Testis (tissue), 3 donors: ENCODE results near the gene ABCG5. TPM values are rescaled to one million over a fixed set of nuclear protein-coding genes. Genes with fewer than 3 reads are reported as not detected.

Source experiments
- DNase-seq: peaks from one replicate; pipeline ENCODE4 v3.0.0-alpha.2; 2019
- H3K27ac ChIP-seq, 2 donors: fragments of 200-600 bp; sonication (generic); one replicate each; pipeline ENCODE4 v1.5.1; 2019
- H3K27me3 ChIP-seq: fragments of 200-600 bp; sonication (generic); one replicate; pipeline ENCODE4 v1.5.1; 2019
- H3K36me3 ChIP-seq: fragments of 200-600 bp; sonication (generic); one replicate; pipeline ENCODE4 v1.5.1; 2017; ENCODE audit warnings: low read depth; ENCODE audit errors: missing control alignments
- H3K4me1 ChIP-seq: fragments of 200-600 bp; sonication (generic); one replicate; pipeline ENCODE4 v1.5.1; 2019
- H3K4me3 ChIP-seq, 2 donors: fragments of 200-600 bp; sonication (generic); one replicate each; pipeline ENCODE4 v1.5.1; 2017 to 2019
- H3K9me3 ChIP-seq: fragments of 200-600 bp; sonication (generic); one replicate; pipeline ENCODE4 v1.5.1; 2017
- CTCF ChIP-seq, 3 experiments: fragments of 450-650 bp in 2 of 3; fragments of 200-600 bp in 1 of 3; sonication (generic) in 1 of 3; IDR thresholded peaks; one replicate each; pipeline ENCODE4 v1.5.1; 2016 to 2019; ENCODE audit warnings: antibody characterized with exemption in 3 of 3, mild to moderate bottlenecking in 2 of 3, moderate library complexity in 1 of 3
- POLR2A ChIP-seq: fragments of 450-650 bp; IDR thresholded peaks from one replicate; pipeline ENCODE4 v1.6.1; 2017; ENCODE audit warnings: antibody characterized with exemption, mild to moderate bottlenecking, moderate library complexity
- WGBS, 2 donors: methylation state at CpG; one replicate each; pipeline ENCODE4 v1.1.5; 2018; 5-methylcytosine and 5-hydroxymethylcytosine counted together
- intact Hi-C: fragments of 100-400 bp; cut with DNase I; formaldehyde crosslinking; loops from one replicate; pipeline ENCODE4 v1.15.1; 2023; ENCODE audit warnings: low total_unique reads
- polyA plus RNA-seq: library from polyadenylated mRNA; stranded (reverse); fragments of 350-450 nt; fragmentation: Illumina TruSeq; extraction: RNeasy Lipid Tissue Mini Kit (QIAGEN cat#74804); gene quantifications from one replicate; pipeline ENCODE4 v1.2.3, GENCODE V29; 2014; ENCODE audit warnings: low read depth, low replicate concordance; ENCODE audit not compliant: insufficient read depth
- total RNA-seq, 2 donors: library from RNA; depleted of rRNA; stranded (reverse); fragments of >200 nt; gene quantifications; one replicate each; pipeline ENCODE4 v1.2.3, GENCODE V29; 2016

ABCG5 gene
- total and polyA plus RNA-seq, 3 donors from 2014 or later = 0.16 TPM; not detected in 2

DNA sequence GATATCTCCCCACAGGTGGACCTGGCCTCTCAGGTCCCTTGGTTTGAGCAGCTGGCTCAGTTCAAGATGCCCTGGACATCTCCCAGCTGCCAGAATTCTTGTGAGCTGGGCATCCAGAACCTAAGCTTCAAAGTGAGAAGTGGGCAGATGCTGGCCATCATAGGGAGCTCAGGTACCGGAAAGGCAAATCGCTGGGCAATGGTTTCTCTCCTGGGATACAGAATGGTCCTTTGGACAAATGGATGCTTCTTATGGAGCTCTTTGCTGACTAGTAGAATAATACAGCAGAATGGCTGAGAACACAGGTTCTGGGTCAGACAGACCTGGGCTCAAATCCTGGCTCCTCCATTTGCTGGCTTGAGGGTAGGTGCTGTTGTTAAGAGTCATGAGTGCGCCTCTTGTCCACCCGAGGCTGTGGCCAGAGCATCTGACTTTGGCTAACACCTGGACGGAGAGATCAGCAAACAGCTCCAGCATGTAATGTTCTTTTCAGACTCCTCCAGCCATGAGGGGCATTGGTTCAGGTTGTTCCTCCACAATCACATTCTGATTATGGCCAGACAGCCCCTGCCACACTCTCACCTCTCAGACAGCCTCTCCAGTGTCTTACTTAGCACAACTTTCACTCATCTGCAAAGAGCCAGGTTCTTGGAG lies 7.6 kb upstream of the ABCG5 start:
- no peak overlapping the region for H3K27ac ChIP-seq
- H3K36me3 ChIP-seq = no peaks in the 10 kb centered on the region
- no peaks in the 10 kb centered on the region for H3K9me3 ChIP-seq
- H3K4me3 ChIP-seq = no peak overlapping the region
- intact Hi-C loops = no loop called here
- H3K4me1 ChIP-seq = no peaks in the 10 kb centered on the region
- DNase-seq = no peak
- 89 to 97% methylated on average over 5 of the region's 5 CpGs for WGBS, 2 donors
- TF ChIP-seq POLR2A (no peak), CTCF (IDR thresholded peaks at IDR 0.05) (no peak)
- H3K27me3 ChIP-seq = no peaks in the 10 kb centered on the region

DNA sequence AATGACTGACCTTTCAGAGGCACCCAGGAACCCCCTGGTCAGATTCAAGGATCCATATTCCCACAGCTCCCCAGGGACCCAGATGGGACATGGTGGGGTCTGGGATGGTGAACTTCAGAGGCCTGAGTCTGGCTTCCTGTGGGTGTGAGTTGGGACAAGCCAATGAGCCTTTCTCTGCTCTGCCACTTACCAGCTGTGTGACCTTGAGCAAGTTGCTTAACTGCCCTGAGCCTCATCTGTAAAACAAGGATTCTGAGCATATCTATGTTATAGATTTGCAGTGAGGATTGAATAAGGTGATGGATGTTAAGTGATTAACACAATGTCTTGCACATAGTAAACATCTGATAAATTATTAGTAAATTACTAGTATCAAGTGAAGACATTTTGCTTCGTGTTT lies 6.5 kb upstream of the ABCG5 start:
- 85 to 86% methylated on average over 1 of the region's 1 CpG for WGBS, 2 donors
- Histone ChIP-seq H3K27me3 (no peaks in the 10 kb centered on the region), H3K9me3 (no peaks in the 10 kb centered on the region), H3K36me3 (no peaks in the 10 kb centered on the region), H3K4me3 (no peak overlapping the region), H3K27ac (no peak overlapping the region), H3K4me1 (no peaks in the 10 kb centered on the region)
- intact Hi-C loops = no loop called here
- TF ChIP-seq POLR2A (no peak), CTCF (IDR thresholded peaks at IDR 0.05) (no peak)
- no peak for DNase-seq

DNA sequence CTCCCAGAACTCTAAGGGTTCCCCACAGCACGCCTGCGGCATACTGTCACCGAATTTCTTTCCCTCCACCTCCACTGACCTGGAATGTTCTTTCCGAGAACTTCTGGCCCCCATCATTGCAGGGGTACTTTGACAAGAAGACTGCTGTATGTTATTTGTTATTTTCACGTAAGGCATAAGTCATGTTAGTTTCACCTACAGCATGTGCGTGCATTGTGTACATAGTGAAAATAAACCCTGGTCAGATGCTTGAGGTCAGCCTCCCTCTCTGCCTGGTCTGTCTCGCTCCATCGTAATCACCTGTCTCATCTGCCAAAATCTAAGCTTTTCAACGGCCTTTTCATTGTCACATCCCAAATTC lies 4.2 kb upstream of the ABCG5 start:
- H3K4me3 ChIP-seq = no peak overlapping the region
- H3K27ac ChIP-seq = no peak overlapping the region
- no peaks in the 10 kb centered on the region for H3K27me3 ChIP-seq
- H3K36me3 ChIP-seq = no peaks in the 10 kb centered on the region
- no peaks in the 10 kb centered on the region for H3K9me3 ChIP-seq
- intact Hi-C loops = no loop called here
- TF ChIP-seq CTCF (IDR thresholded peaks at IDR 0.05) (no peak), POLR2A (no peak)
- no peak for DNase-seq
- 88 to 94% methylated on average over 9 of the region's 9 CpGs for WGBS, 2 donors
- no peaks in the 10 kb centered on the region for H3K4me1 ChIP-seq

DNA sequence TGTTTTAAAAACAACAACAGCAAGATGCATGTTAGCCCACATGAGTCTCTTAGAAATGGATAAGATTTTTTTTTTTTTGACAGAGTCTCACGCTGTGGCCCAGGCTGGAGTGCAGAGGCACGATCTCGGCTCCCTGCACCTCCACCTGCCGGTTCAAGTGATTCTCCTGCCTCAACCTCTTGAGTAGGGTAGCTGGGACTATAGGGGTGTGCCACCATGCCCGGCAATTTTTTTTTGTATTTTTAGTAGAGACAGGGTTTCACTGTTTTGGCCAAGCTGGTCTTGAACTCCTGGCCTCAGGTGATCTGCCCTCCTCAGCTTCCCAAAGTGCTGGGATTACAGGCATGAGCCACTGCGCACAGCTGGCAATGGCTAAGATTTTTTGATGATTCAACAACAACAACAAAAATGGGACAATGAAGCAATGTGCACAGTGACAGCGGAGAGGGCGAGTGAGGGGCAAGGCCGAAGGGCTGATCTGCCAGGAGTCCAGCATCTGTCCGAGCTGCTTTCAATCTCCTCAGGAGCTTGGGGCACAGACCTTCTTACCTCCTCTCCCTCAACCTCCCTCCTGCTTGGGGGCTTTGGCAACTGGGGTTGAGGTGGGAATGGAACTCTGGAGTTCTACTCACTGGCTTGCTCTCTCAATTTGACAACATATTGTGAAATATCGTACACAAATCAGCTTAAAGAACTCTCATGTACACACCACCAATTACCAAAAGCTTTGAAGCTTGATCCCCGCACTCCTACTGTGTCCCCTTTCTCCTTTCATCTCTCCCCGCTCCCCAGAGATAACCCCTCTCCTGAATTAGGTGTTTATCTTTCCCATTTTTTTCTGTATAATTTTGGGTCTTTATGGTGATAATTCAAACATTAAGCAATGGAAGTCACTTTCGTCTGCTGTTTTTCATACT lies 3.6 kb upstream of the ABCG5 start:
- Histone ChIP-seq H3K9me3 (no peaks in the 10 kb centered on the region), H3K36me3 (no peaks in the 10 kb centered on the region), H3K4me1 (no peaks in the 10 kb centered on the region), H3K27ac (no peak overlapping the region), H3K4me3 (no peak overlapping the region), H3K27me3 (no peaks in the 10 kb centered on the region)
- TF ChIP-seq POLR2A = no peak
- TF ChIP-seq CTCF (IDR thresholded peaks at IDR 0.05) = no peak
- no peak for DNase-seq
- intact Hi-C loops = no loop called here
- 89 to 95% methylated on average over 12 to 14 of the region's 14 CpGs for WGBS, 2 donors
